Measurements from ENCODE around the gene ZMIZ1.
A peak's percentile ranks its signal among the peaks of the same experiment; 100 is the strongest.

ZMIZ1 gene

DNA sequence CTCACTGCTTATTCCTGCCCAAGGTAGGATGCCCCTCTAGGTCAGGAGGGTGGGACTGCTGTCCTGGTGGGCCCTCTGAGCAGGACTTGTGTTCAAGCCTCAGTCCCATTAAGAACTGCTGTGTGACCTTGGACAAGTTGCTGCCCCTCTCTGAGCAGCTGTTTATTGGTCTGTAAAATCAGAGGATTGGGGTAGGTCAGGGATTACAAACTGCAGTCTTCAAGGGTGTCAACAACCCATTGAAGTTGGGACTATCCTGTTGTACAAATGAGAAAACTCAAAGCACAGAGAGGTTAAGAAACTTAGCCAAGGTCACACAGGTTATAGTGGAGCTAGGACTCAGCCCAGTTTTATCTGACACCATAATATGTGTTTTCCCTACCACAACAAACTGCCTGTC, 55.3 kb downstream of the ZMIZ1 start:
- H3K4me3 ChIP-seq (ENCODE audit: low read depth, low read length): no peak overlapping the region
- DNase-seq (ENCODE audit: low read depth): no peak
- no peak for TF ChIP-seq MYC (IDR thresholded peaks at IDR 0.05; ENCODE audit: low read depth, low read length)
- TF ChIP-seq POLR2A (IDR thresholded peaks at IDR 0.05; ENCODE audit: extremely low read depth, insufficient read length): no peak

- TF ChIP-seq POLR2A (IDR thresholded peaks at IDR 0.05; ENCODE audit: extremely low read depth, insufficient read length) (no peak), MYC (IDR thresholded peaks at IDR 0.05; ENCODE audit: low read depth, low read length) (no peak), CTCF (IDR thresholded peaks at IDR 0.05; ENCODE audit: low read depth, low read length) (no peak)
- TF ChIP-seq, protein P1, sequence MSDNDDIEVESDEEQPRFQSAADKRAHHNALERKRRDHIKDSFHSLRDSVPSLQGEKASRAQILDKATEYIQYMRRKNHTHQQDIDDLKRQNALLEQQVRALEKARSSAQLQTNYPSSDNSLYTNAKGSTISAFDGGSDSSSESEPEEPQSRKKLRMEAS (IDR thresholded peaks at IDR 0.05; ENCODE audit: low read depth, low read length): no peak
- H3K4me3 ChIP-seq (ENCODE audit: low read depth, low read length): no peak overlapping the region
- DNase-seq (ENCODE audit: low read depth): no peak
Measured at GRCh38 chr10:79125092-79125491, 56.3 kb downstream of the ZMIZ1 start.

DNA sequence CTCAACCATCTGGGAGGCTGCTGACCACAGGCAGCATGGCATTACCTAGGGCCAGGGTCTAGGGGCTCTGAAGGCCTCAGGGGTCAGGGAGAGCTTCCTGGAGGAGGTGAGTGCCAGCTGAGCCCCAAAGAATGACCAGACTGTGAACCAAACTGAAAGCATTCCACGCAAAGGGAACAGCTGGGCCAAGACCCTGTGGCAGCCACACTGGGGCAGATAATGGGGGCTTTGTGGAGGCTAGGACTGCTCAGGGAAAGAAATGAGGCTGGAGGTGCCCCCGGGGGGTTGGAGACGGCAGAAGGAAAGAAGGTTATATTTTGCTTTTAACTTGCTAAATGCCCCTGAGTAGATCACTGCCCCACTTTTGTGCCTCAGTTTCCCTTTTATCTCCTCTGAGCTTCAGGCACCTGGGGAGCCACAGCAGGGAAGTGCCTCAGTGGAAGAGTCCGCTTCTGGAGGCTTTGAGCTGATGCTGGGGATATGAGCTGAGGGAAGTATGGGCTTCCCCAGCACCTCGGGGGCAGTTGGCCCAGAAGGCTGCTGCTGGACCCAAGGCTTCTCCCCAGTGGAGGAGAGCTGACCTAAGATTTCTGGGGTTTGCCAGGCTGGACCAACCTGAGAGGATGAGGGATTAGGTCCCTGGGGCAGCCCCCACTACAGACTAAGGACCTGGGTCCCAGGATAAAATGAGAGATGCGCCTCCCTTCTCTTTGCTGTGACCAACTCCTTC, 57.8 kb downstream of the ZMIZ1 start:
- no peak overlapping the region for H3K4me3 ChIP-seq (ENCODE audit: low read depth, low read length)
- no peak for TF ChIP-seq CTCF (IDR thresholded peaks at IDR 0.05; ENCODE audit: low read depth, low read length)
- TF ChIP-seq MYC (IDR thresholded peaks at IDR 0.05; ENCODE audit: low read depth, low read length): no peak
- no peak for TF ChIP-seq POLR2A (IDR thresholded peaks at IDR 0.05; ENCODE audit: extremely low read depth, insufficient read length)
- TF ChIP-seq, protein P1 (IDR thresholded peaks at IDR 0.05; ENCODE audit: low read depth, low read length): no peak
- no peak for DNase-seq (ENCODE audit: low read depth)

DNA sequence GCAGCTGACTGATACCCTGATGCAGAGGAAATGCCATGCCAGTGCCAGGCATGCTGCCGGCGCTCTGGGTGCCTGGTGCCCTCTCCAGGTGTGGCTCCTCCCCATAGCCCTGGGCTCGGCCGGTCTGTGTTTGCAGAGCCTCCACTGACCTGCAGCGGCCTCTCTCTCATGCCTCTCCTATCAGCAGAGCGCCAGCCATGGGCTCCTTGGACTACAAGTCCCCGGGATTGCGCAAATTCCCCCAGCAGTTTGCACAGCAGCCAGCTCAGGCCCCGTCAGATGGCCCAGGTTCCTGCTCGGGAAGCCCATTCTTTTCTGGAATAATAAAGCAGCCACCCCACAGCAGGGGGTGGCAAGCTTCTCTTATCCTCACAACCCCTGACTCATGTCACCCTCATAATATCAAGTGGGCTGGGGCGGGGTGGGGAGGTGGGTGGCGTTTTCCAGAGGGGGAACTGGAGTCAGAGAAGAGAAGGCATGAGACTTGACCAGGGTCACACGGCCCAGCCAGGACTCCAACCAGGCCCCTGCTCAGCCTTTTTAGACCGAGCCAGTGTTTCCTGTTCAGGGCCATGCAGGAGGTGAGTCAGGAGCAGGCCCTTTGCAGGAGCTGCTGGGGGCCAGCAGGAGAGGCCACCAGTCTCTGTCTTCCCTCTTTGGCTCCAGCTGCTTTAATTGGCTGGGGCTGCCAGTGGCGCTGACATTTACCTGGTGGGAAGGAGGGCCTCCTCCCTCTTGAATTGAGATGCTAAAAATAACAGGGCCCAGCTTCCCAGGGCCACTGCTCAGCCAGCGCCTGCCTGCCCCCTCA, 58.6 kb downstream of the ZMIZ1 start:
- TF ChIP-seq, protein P1 (IDR thresholded peaks at IDR 0.05; ENCODE audit: low read depth, low read length): no peak
- no peak for TF ChIP-seq MYC (IDR thresholded peaks at IDR 0.05; ENCODE audit: low read depth, low read length)
- TF ChIP-seq POLR2A (IDR thresholded peaks at IDR 0.05; ENCODE audit: extremely low read depth, insufficient read length): no peak
- no peak for TF ChIP-seq CTCF (IDR thresholded peaks at IDR 0.05; ENCODE audit: low read depth, low read length)
- DNase-seq (ENCODE audit: low read depth): peak; percentile 96
- no peak overlapping the region for H3K4me3 ChIP-seq (ENCODE audit: low read depth, low read length)

DNA sequence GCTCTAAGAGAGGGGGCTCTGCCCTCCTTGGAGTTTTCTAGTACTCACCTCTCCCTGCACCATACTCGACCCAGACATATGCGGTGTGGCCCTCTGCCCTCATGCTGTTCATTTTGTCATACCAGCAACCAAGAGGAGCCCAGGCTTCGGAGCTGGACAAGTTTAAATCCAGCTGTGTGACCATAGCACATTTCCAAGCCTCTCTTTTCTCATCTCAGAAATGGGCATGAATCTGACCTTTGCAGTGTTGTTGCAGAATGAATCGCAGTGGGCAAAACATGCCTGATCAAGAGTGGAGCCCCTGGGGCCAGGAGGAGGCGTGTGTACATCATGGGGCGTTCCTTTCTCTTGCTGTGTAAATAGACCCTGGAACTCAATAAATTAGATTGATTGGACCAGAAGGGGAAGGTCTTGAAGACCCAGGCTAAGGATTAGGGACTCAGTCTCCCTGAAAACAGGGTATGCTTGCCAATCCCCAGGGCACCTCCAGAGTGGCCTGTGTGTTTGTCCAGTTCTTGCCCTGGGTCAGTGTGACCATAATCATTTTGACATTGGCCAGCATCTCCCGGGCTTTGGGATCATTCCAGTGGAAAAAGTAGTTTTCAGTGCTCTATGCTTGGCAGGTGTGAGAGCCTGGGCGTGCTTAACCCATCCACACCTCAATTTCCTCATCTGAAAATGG, 59.6 kb downstream of the ZMIZ1 start:
- TF ChIP-seq, protein P1 (IDR thresholded peaks at IDR 0.05; ENCODE audit: low read depth, low read length): no peak
- TF ChIP-seq MYC (IDR thresholded peaks at IDR 0.05; ENCODE audit: low read depth, low read length): no peak
- TF ChIP-seq POLR2A (IDR thresholded peaks at IDR 0.05; ENCODE audit: extremely low read depth, insufficient read length): no peak
- no peak for TF ChIP-seq CTCF (IDR thresholded peaks at IDR 0.05; ENCODE audit: low read depth, low read length)

GRCh38 chr10:79128923-79129305, 60.1 kb downstream of the ZMIZ1 start:
- H3K4me3 ChIP-seq (ENCODE audit: low read depth, low read length): no peak overlapping the region
- DNase-seq (ENCODE audit: low read depth): peak; percentile 50
- TF ChIP-seq CTCF (IDR thresholded peaks at IDR 0.05; ENCODE audit: low read depth, low read length): no peak
- TF ChIP-seq, protein P1 (IDR thresholded peaks at IDR 0.05; ENCODE audit: low read depth, low read length): no peak
- TF ChIP-seq POLR2A (IDR thresholded peaks at IDR 0.05; ENCODE audit: extremely low read depth, insufficient read length): no peak
- no peak for TF ChIP-seq MYC (IDR thresholded peaks at IDR 0.05; ENCODE audit: low read depth, low read length)

More for the DNA sequence above, 59.6 kb downstream of the ZMIZ1 start:
- no peak overlapping the region for H3K4me3 ChIP-seq (ENCODE audit: low read depth, low read length)
- DNase-seq (ENCODE audit: low read depth): no peak

All from NB4 (cell line).